Testis (tissue), 2 donors: ENCODE measurements around the gene TOLLIP.

ENCODE experiments used
- CTCF ChIP-seq, 3 experiments: fragments of 450-650 bp in 2 of 3; fragments of 200-600 bp in 1 of 3; sonication (generic) in 1 of 3; IDR thresholded peaks; one replicate each; pipeline ENCODE4 v1.5.1; 2016 to 2019; ENCODE audit warnings: antibody characterized with exemption in 3 of 3, mild to moderate bottlenecking in 2 of 3, moderate library complexity in 1 of 3
- POLR2A ChIP-seq: fragments of 450-650 bp; IDR thresholded peaks from one replicate; pipeline ENCODE4 v1.6.1; 2017; ENCODE audit warnings: antibody characterized with exemption, mild to moderate bottlenecking, moderate library complexity

GRCh38 chr11:1260023-1260501 lies 49.4 kb downstream of the TOLLIP start:
- TF ChIP-seq CTCF (IDR thresholded peaks at IDR 0.05) (no peak), POLR2A (no peak)
